Measurements from ENCODE around the gene KRT222. TPM values are rescaled to one million over a fixed set of nuclear protein-coding genes. Genes with fewer than 3 reads are reported as not detected.

The KRT222 gene
- total RNA-seq, 2 experiments from 2014 or later: not detected

Other genes starting within 250 kb of the KRT222 start
- gene TOP2A, start 247.3 kb downstream of the KRT222 start, total RNA-seq: 100 to 1,000 TPM; 301 to 311 TPM
- 10 to 100 TPM; 14.6 to 15.5 TPM for gene IGFBP4, start 221.7 kb downstream of the KRT222 start, total RNA-seq
- gene TNS4, start 163.6 kb downstream of the KRT222 start, total RNA-seq: 10 to 100 TPM; 14.5 to 15.2 TPM
- 100 to 1,000 TPM; 137 to 145 TPM for gene CCR7, start 99.7 kb downstream of the KRT222 start, total RNA-seq
- gene SMARCE1, start 17.4 kb downstream of the KRT222 start, total RNA-seq: 100 to 1,000 TPM; 103 to 104 TPM
- not detected for gene KRT24, start 38.6 kb upstream of the KRT222 start, total RNA-seq
- not detected for gene KRT25, start 90.2 kb upstream of the KRT222 start, total RNA-seq
- not detected for gene KRT26, start 107.0 kb upstream of the KRT222 start, total RNA-seq
- gene KRT27, start 117.4 kb upstream of the KRT222 start, total RNA-seq: not detected
- gene KRT28, start 134.8 kb upstream of the KRT222 start, total RNA-seq: not detected
- gene KRT10, start 157.4 kb upstream of the KRT222 start, total RNA-seq: 10 to 100 TPM; 28.4 to 35.5 TPM
- gene KRT12, start 202.0 kb upstream of the KRT222 start, total RNA-seq: not detected
- not detected for gene KRT20, start 220.1 kb upstream of the KRT222 start, total RNA-seq

Measured in activated CD4-positive, alpha-beta memory T cell treated with anti-CD3 and anti-CD28 coated beads for 36 hours (primary cell).